ENCODE data around the gene C19orf81. TPM values are rescaled to one million over a fixed set of nuclear protein-coding genes. Genes with fewer than 3 reads are reported as not detected.

The C19orf81 gene
- total and polyA plus RNA-seq, 9 of the 15 experiments (the other 6 are each of a cell fraction or from before 2014, with no cell fraction given): 2.5 to 42.9 (median 33.0) TPM; not detected in 4

GRCh38 chr19:50654882-50655281 lies 5.6 kb downstream of the C19orf81 start (continued):
- TF ChIP-seq TEAD1 (CRISPR knock-in tag; IDR thresholded peaks at IDR 0.05): no peak
- no peak for TF ChIP-seq NFE2L1 (tag; IDR thresholded peaks at IDR 0.05; ENCODE audit: borderline replicate concordance, low read depth)
- TF ChIP-seq NELFE (IDR thresholded peaks at IDR 0.05; ENCODE audit: insufficient read depth, insufficient read length): no peak
- no peak for TF ChIP-seq AFF1 (IDR thresholded peaks at IDR 0.05; ENCODE audit: low read depth in 1 of 2, partially characterized antibody in 2 of 2)
- no peak for TF ChIP-seq ELF2 (CRISPR knock-in tag; IDR thresholded peaks at IDR 0.05)
- TF ChIP-seq NFIC (IDR thresholded peaks at IDR 0.05): no peak
- 0 out of 2 replicates have a peak, but pooled peaks have one; percentile 43 for TF ChIP-seq MAX (CRISPR knock-in tag; IDR thresholded peaks at IDR 0.05)
- no peak for TF ChIP-seq CTCFL (IDR thresholded peaks at IDR 0.05; ENCODE audit: borderline replicate concordance, insufficient read depth, low read depth, low read length, poor library complexity, severe bottlenecking)
- TF ChIP-seq NR2F6 (CRISPR knock-in tag; IDR thresholded peaks at IDR 0.05): no peak
- TF ChIP-seq TBP (optimal IDR thresholded peaks at IDR 0.05; ENCODE audit: low read depth, low read length): no peak
- TF ChIP-seq USF1 (CRISPR knock-in tag; IDR thresholded peaks at IDR 0.05): peak; percentile 91
- TF ChIP-seq KAT7 (CRISPR knock-in tag; IDR thresholded peaks at IDR 0.05; ENCODE audit: borderline replicate concordance): no peak
- peak; percentile 80 for TF ChIP-seq RAD51 (IDR thresholded peaks at IDR 0.05; ENCODE audit: borderline replicate concordance, low read depth)
- peak; percentile 43; the same call in 1 of the 2 replicates for TF ChIP-seq ZNF395 (CRISPR knock-in tag; IDR thresholded peaks at IDR 0.05)
- TF ChIP-seq MLX (CRISPR knock-in tag; conservative IDR thresholded peaks at IDR 0.05): no peak
- no peak for TF ChIP-seq ZNF347 (CRISPR knock-in tag; IDR thresholded peaks at IDR 0.05; ENCODE audit: low read depth)
- TF ChIP-seq RNF2 (IDR thresholded peaks at IDR 0.05): no peak
- TF ChIP-seq PRMT5 (CRISPR knock-in tag; IDR thresholded peaks at IDR 0.05): no peak
- peak in 1 of 2 experiments; percentile 57; a peak in 1 of 3 replicates for TF ChIP-seq CBX3 (IDR thresholded peaks at IDR 0.05; ENCODE audit: borderline replicate concordance in 1 of 2, low read length in 2 of 2)

Data from K562 (cell line).